NCI-H1092 treated with DMSO at 0.1 percent for 48 hours (cell line): ENCODE data around the gene C16orf46.

Source experiments
- DNase-seq: peaks from one replicate; lab custom pipeline; 2025; lab: John Stamatoyannopoulos, UW

C16orf46 gene

GRCh38 chr16:81076566-81077075 lies 417 bp downstream of the C16orf46 start:
- DNase-seq, result peak; percentile 96

- no peak for DNase-seq
Measured at GRCh38 chr16:81073560-81074330, 3.3 kb downstream of the C16orf46 start.

GRCh38 chr16:81071805-81072204 lies 5.2 kb downstream of the C16orf46 start:
- no peak for DNase-seq

GRCh38 chr16:81070979-81071378 lies 6.1 kb downstream of the C16orf46 start:
- DNase-seq, result no peak

GRCh38 chr16:81069063-81069462 lies 8.0 kb downstream of the C16orf46 start:
- no peak for DNase-seq

GRCh38 chr16:81067166-81067565 lies 9.9 kb downstream of the C16orf46 start:
- DNase-seq, result no peak

GRCh38 chr16:81066681-81067080 lies 10.4 kb downstream of the C16orf46 start:
- DNase-seq, result no peak

GRCh38 chr16:81061871-81062608 lies 15.0 kb downstream of the C16orf46 start:
- no peak for DNase-seq

- no peak for DNase-seq
Measured at GRCh38 chr16:81061307-81061640, 15.8 kb downstream of the C16orf46 start.

GRCh38 chr16:81060576-81061306 lies 16.3 kb downstream of the C16orf46 start:
- no peak for DNase-seq

GRCh38 chr16:81053761-81054160 lies 23.3 kb downstream of the C16orf46 start:
- DNase-seq, result no peak

- no peak for DNase-seq
Measured at GRCh38 chr16:81042821-81043220, 34.2 kb downstream of the C16orf46 start.

GRCh38 chr16:81041696-81042095 lies 35.3 kb downstream of the C16orf46 start:
- no peak for DNase-seq

- no peak for DNase-seq
Measured at GRCh38 chr16:81040842-81041241, 36.2 kb downstream of the C16orf46 start.

GRCh38 chr16:81040131-81040530 lies 36.9 kb downstream of the C16orf46 start:
- no peak for DNase-seq

GRCh38 chr16:81036751-81037350 lies 40.2 kb downstream of the C16orf46 start:
- no peak for DNase-seq

- DNase-seq, result peak; percentile 51
Measured at GRCh38 chr16:81035975-81036750, 40.9 kb downstream of the C16orf46 start.

- peak; percentile 86 for DNase-seq
Measured at GRCh38 chr16:81035398-81035974, 41.6 kb downstream of the C16orf46 start, which contains the start of gene ATMIN. ATMIN (plus strand) TSS chr16:81035842; CDS start chr16:81035871, 29 bp downstream.

- no peak for DNase-seq
Measured at GRCh38 chr16:81029930-81030604, 47.0 kb downstream of the C16orf46 start.

GRCh38 chr16:81026429-81026828 lies 50.6 kb downstream of the C16orf46 start:
- DNase-seq, result no peak
